Bronchial epithelial cell (primary cell): ENCODE data around the gene CHCHD6. TPM values are rescaled to one million over a fixed set of nuclear protein-coding genes. Genes with fewer than 3 reads are reported as not detected.
A peak's percentile ranks its signal among the peaks of the same experiment; 100 is the strongest.
"Not testable (repeated sequence)": the region's sequence is repeated elsewhere in the genome, so short reads cannot be mapped to it uniquely, and the experiment has no call there.

Source experiments
- DNase-seq: peaks from one replicate; pipeline ENCODE4 v3.0.0-alpha.2; 2010; ENCODE audit warnings: low read depth
- FAIRE-seq: peaks from 2 replicates; lab custom pipeline; 2011; peaks lifted over from hg19 to GRCh38; lab: Jason Lieb, UNC
- H3K27me3 ChIP-seq: 2 replicates; pipeline ENCODE4 v1.5.1; 2011; ENCODE audit warnings: low read length; ENCODE audit not compliant: control insufficient read depth, insufficient read depth
- H3K36me3 ChIP-seq: 2 replicates; pipeline ENCODE4 v1.5.1; 2011; ENCODE audit warnings: low read length; ENCODE audit not compliant: control insufficient read depth, insufficient read depth
- H3K4me3 ChIP-seq: 2 replicates; pipeline ENCODE4 v1.5.1; 2011; ENCODE audit warnings: mild to moderate bottlenecking, low read depth, low read length, control low read depth
- CTCF ChIP-seq: IDR thresholded peaks from 2 replicates; pipeline ENCODE4 v1.5.1; 2011; ENCODE audit warnings: mild to moderate bottlenecking, moderate library complexity, low read length, control low read depth, inconsistent platforms; ENCODE audit not compliant: insufficient read depth, severe bottlenecking
- total RNA-seq: library from RNA; depleted of rRNA; stranded (reverse); fragments of >200 nt; gene quantifications from 2 replicates; pipeline ENCODE4 v1.2.1, GENCODE V29; 2014

Gene CHCHD6
- total RNA-seq, 1 donor from 2014 or later, result 25.5 TPM

GRCh38 chr3:126799099-126799498 is 95.1 kb downstream of the CHCHD6 start:
- no peaks in the 10 kb centered on the region for H3K36me3 ChIP-seq
- no peak for DNase-seq
- FAIRE-seq, result no peak
- H3K4me3 ChIP-seq, result no peak overlapping the region
- no peaks in the 10 kb centered on the region for H3K27me3 ChIP-seq
- TF ChIP-seq CTCF, result no peak

DNA sequence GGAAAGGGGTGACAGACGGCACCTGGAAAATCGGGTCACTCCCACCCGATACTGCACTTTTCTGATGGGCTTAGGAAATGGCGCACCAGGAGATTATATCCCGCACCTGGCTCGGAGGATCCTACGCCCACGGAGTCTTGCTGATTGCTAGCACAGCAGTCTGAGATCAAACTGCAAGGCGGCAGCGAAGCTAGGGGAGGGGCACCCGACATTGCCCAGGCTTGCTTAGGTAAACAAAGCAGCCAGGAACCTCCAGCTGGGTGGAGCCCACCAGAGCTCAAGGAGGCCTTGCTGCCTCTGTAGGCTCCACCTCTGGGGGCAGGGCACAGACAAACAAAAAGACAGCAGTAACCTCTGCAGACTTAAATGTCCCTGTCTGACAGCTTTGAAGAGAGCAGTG is 97.3 kb downstream of the CHCHD6 start:
- not testable (repeated sequence) for H3K36me3 ChIP-seq, H3K27me3 ChIP-seq, DNase-seq, H3K4me3 ChIP-seq, FAIRE-seq

GRCh38 chr3:126807795-126808194 is 103.8 kb downstream of the CHCHD6 start:
- Histone ChIP-seq H3K4me3 (no peak overlapping the region), H3K36me3 (no peaks in the 10 kb centered on the region), H3K27me3 (no peaks in the 10 kb centered on the region)
- DNase-seq (peak; percentile 35), FAIRE-seq (no peak)
- TF ChIP-seq CTCF, result no peak

GRCh38 chr3:126811530-126811929 is 107.5 kb downstream of the CHCHD6 start:
- H3K4me3 ChIP-seq, result no peak overlapping the region
- no peaks in the 10 kb centered on the region for H3K27me3 ChIP-seq
- DNase-seq (peak; percentile 7), FAIRE-seq (no peak)
- H3K36me3 ChIP-seq, result no peaks in the 10 kb centered on the region
- TF ChIP-seq CTCF, result no peak

DNA sequence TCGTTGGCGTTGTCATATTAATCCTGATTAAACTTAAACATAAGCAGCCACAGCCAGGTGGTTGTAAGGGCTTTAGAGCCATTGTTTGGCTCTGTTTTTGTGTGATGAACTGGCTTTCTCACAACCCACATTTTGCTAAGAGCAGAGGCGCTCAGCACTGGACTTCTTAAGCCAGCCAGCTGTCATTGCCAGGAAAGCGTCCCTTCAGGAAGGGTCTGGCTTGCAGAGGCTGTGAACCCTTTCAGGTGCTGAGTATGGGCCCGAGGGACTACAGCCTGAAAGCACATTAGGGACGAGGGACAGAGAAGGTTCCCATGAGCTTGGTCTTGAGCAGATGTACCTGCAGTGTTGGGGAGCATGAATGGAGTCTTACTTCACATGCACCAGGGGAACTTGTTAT is 112.3 kb downstream of the CHCHD6 start:
- DNase-seq (no peak), FAIRE-seq (no peak)
- H3K4me3 ChIP-seq, result no peak overlapping the region
- TF ChIP-seq CTCF, result no peak
- H3K36me3 ChIP-seq, result no peaks in the 10 kb centered on the region
- no peaks in the 10 kb centered on the region for H3K27me3 ChIP-seq

- H3K36me3 ChIP-seq, result no peaks in the 10 kb centered on the region
- FAIRE-seq (no peak), DNase-seq (no peak)
- no peaks in the 10 kb centered on the region for H3K27me3 ChIP-seq
- H3K4me3 ChIP-seq, result no peak overlapping the region
- no peak for TF ChIP-seq CTCF
Measured at GRCh38 chr3:126816986-126817777, 113.1 kb downstream of the CHCHD6 start.
